Uterus (tissue), 4 donors: Measurements from ENCODE around the gene CCDC120. TPM values are rescaled to one million over a fixed set of nuclear protein-coding genes. Genes with fewer than 3 reads are reported as not detected.

Experiments
- DNase-seq, 2 donors: peaks; one replicate each; pipeline ENCODE4 v3.0.0-alpha.2; 2019 to 2020
- H3K27ac ChIP-seq, 2 donors: fragments of 200-600 bp; sonication (generic); 1 replicate in 1 of 2; 2 replicates in 1 of 2; pipeline ENCODE4 v1.5.1; 2016 to 2018
- H3K27me3 ChIP-seq, 2 donors: fragments of 200-600 bp; sonication (generic); one replicate each; pipeline ENCODE4 v1.5.1; 2018 to 2019; ENCODE audit warnings: control low read depth in 1 of 2
- H3K36me3 ChIP-seq, 2 donors: fragments of 200-600 bp; sonication (generic); one replicate each; pipeline ENCODE4 v1.5.1; 2019; ENCODE audit warnings: control low read depth in 1 of 2
- H3K4me1 ChIP-seq, 2 donors: fragments of 200-600 bp; sonication (generic); one replicate each; pipeline ENCODE4 v1.5.1; 2018 to 2019; ENCODE audit warnings: control low read depth in 1 of 2
- H3K4me3 ChIP-seq, 2 donors: fragments of 200-600 bp; sonication (generic); 1 replicate in 1 of 2; 2 replicates in 1 of 2; pipeline ENCODE4 v1.5.1; 2018 to 2019; ENCODE audit warnings: mild to moderate bottlenecking in 1 of 2
- H3K9me3 ChIP-seq, 2 donors: fragments of 200-600 bp; sonication (generic); one replicate each; pipeline ENCODE4 v1.5.1; 2019; ENCODE audit warnings: control low read depth in 1 of 2
- CTCF ChIP-seq, 4 experiments: fragments of 200-600 bp in 2 of 4; fragments of 450-650 bp in 2 of 4; sonication (generic) in 2 of 4; IDR thresholded peaks; one replicate each; pipeline ENCODE4 v1.5.1; 2016 to 2019; ENCODE audit warnings: antibody characterized with exemption in 4 of 4, mild to moderate bottlenecking in 2 of 4, moderate library complexity in 1 of 4
- POLR2A ChIP-seq, 2 donors: fragments of 450-650 bp; IDR thresholded peaks; one replicate each; pipeline ENCODE4 v1.6.1; 2016; ENCODE audit warnings: antibody characterized with exemption in 2 of 2, mild to moderate bottlenecking in 1 of 2, moderate library complexity in 1 of 2
- intact Hi-C: fragments of 100-400 bp; cut with DNase I; formaldehyde crosslinking; loops from one replicate; pipeline ENCODE4 v1.15.1; 2023; ENCODE audit warnings: low total_unique reads
- total RNA-seq, 4 donors: library from RNA; depleted of rRNA in 3 of 4; stranded (reverse); fragments of >200 nt in 3 of 4; gene quantifications; one replicate each; pipeline versions ENCODE4 v1.1.0 to v1.2.4, GENCODE V29; 2014 to 2023
- donor health status: DM: yes; HTN: yes; CAD: no.

Gene CCDC120
- total RNA-seq, 4 donors from 2014 or later, result 2.0 to 12.0 (median 4.2) TPM

DNA sequence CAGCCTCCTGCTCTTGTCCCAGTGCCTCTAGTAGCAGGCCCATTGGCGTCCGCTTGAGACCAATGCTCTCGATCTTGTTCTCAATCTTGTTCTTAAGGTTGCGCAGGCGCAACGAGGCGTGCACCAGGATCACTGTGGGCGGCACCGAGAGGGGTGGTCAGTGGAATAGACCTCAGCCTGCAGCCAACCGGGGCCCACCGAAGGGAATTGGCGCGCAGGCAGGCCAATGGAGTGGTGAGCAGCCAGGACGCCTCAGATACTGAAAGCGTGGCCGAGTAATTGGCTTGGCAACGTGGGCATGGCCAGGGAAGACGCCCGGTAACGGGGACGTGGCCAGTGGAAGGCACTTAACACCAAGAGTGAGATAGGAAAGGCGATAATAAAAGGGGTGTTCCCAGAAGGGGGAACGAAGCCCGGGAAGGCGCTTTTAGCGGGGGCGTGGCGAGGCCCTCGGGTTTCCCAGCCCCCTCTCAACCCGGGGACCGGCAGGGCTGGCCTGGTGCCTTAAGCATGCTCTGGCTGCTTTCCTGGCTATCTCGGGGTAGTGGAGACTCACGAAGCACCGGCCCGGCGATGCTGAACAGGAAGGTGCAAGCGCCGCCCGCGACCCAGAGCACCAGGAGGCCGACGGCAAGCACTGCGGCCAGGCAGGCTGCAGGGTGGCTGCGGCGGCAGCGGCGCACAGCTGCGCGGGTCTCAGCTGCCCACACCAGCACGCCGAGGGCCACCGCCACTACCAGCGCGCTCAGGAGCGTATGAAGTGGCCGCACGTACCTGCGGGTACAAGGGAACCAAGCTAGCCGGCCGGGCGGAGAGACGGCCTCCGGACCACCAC is 13.3 kb downstream of the CCDC120 start:
- H3K4me3 ChIP-seq, result peak overlapping the region; percentile 7 to 44
- peak overlapping the region; percentile 7 to 77 for H3K27ac ChIP-seq
- no peaks in the 10 kb centered on the region for H3K27me3 ChIP-seq
- H3K4me1 ChIP-seq, result no peaks in the 10 kb centered on the region
- peak; percentile 84 for DNase-seq
- H3K9me3 ChIP-seq, result no peaks in the 10 kb centered on the region
- TF ChIP-seq CTCF (IDR thresholded peaks at IDR 0.05), result no peak
- no peak for TF ChIP-seq POLR2A (IDR thresholded peaks at IDR 0.05)
- intact Hi-C loops, result no loop called here
- no peaks in the 10 kb centered on the region for H3K36me3 ChIP-seq

DNA sequence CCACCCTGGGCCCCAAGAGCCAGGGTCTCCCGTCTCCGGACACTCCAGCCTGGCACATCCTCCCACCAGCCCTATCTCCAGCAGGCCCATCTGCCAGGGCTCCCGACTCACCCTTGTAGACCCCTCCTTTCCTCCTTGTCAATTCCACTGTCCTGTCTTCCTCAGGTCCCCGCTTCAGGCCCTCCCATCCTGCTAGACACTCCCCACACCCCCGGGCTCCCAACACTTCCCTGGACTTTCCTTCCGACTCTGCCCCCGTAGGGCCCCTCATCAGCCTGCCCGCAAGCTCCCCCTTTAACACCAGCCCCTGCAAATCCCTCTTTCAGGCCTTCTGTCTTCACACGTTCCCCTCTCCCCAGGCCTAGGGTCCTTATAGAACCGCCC is 13.9 kb downstream of the CCDC120 start:
- TF ChIP-seq CTCF (IDR thresholded peaks at IDR 0.05), result no peak
- Histone ChIP-seq H3K4me3 (peak overlapping the region; percentile 7 to 44), H3K36me3 (no peaks in the 10 kb centered on the region), H3K27me3 (no peaks in the 10 kb centered on the region), H3K9me3 (no peaks in the 10 kb centered on the region), H3K27ac (peak overlapping the region; percentile 0 to 77), H3K4me1 (no peaks in the 10 kb centered on the region)
- DNase-seq, result no peak
- intact Hi-C loops, result no loop called here

- Histone ChIP-seq H3K36me3 (no peaks in the 10 kb centered on the region), H3K27me3 (no peaks in the 10 kb centered on the region), H3K4me1 (no peaks in the 10 kb centered on the region), H3K4me3 (peak within 1 kb of the TSS; percentile 38 to 44), H3K27ac (peak within 1 kb of the TSS; percentile 74 to 77), H3K9me3 (no peaks in the 10 kb centered on the region)
- peak in 2 of 4 experiments; percentile 16 to 26 for TF ChIP-seq CTCF (IDR thresholded peaks at IDR 0.05)
- peak; percentile 61 to 66 for TF ChIP-seq POLR2A (IDR thresholded peaks at IDR 0.05)
- intact Hi-C loops, result no loop called here
- peak; percentile 92 to 93 for DNase-seq
Measured at GRCh38 chrX:49073601-49074575, 15.1 kb downstream of the CCDC120 start, which contains the start of gene PRAF2. Gene PRAF2 (minus strand): TSS chrX:49074002. CDS start chrX:49073987, 15 bp downstream.

GRCh38 chrX:49075347-49075746 is 16.5 kb downstream of the CCDC120 start:
- H3K27me3 ChIP-seq, result no peaks in the 10 kb centered on the region
- TF ChIP-seq POLR2A (IDR thresholded peaks at IDR 0.05) (no peak), CTCF (IDR thresholded peaks at IDR 0.05) (no peak)
- H3K4me1 ChIP-seq, result no peaks in the 10 kb centered on the region
- DNase-seq, result no peak
- H3K36me3 ChIP-seq, result no peaks in the 10 kb centered on the region
- no peak overlapping the region for H3K4me3 ChIP-seq
- H3K9me3 ChIP-seq, result no peaks in the 10 kb centered on the region
- intact Hi-C loops, result no loop called here
- H3K27ac ChIP-seq, result no peak overlapping the region
